ENCODE measurements around the gene IL1RAPL2.

GRCh38 chrX:105307762-105308161 lies 741.8 kb downstream of the IL1RAPL2 start:
- TF ChIP-seq POLR2AphosphoS5 (IDR thresholded peaks at IDR 0.05) (no peak), CTCF (IDR thresholded peaks at IDR 0.05) (no peak)

Data from esophagus muscularis mucosa (tissue), 3 donors.